ENCODE results near the gene CCDC142.

- no peak for TF ChIP-seq CTCF (conservative IDR thresholded peaks at IDR 0.05; ENCODE audit: low read depth, low read length)
- TF ChIP-seq EZH2 (IDR thresholded peaks at IDR 0.05; ENCODE audit: borderline replicate concordance, low read depth, low read length, poor library complexity, severe bottlenecking): no peak
Measured at GRCh38 chr2:74507926-74508520, 25.2 kb upstream of the CCDC142 start.
